ENCODE results near the gene B3GALT6.
A peak's percentile ranks its signal among the peaks of the same experiment; 100 is the strongest.

Gene B3GALT6

GRCh38 chr1:1239227-1239613, 7.2 kb downstream of the B3GALT6 start:
- Histone ChIP-seq H3K9me3 (ENCODE audit: control insufficient read depth in 5 of 5, low read length in 5 of 5) (no peaks in the 10 kb centered on the region), H3K4me1 (ENCODE audit: control insufficient read depth in 5 of 5, insufficient read depth in 5 of 5, low read length in 5 of 5) (peaks cover 0 to 11% (median 9%) of the 10 kb centered on the region in 5 donors), H3K4me3 (ENCODE audit: low read depth in 1 of 5, low read length in 5 of 5) (no peak overlapping the region), H3K9ac (ENCODE audit: low read length in 5 of 5) (no peak overlapping the region), H3K27me3 (ENCODE audit: control insufficient read depth in 5 of 5, insufficient read depth in 4 of 5, low read length in 5 of 5) (peaks cover 30 to 51% (median 36%) of the 10 kb centered on the region in 5 donors), H3K36me3 (ENCODE audit: control insufficient read depth in 5 of 5, insufficient read depth in 5 of 5, low read length in 5 of 5) (peaks cover 0 to 10% (median 5%) of the 10 kb centered on the region in 5 donors), H3K27ac (ENCODE audit: low read depth, low read length) (no peak overlapping the region)

GRCh38 chr1:1239614-1240347, 7.7 kb downstream of the B3GALT6 start:
- H3K36me3 ChIP-seq (ENCODE audit: control insufficient read depth in 5 of 5, insufficient read depth in 5 of 5, low read length in 5 of 5) = peaks cover 0 to 5% (median 0%) of the 10 kb centered on the region in 5 donors
- peaks cover 30 to 51% (median 36%) of the 10 kb centered on the region in 5 donors for H3K27me3 ChIP-seq (ENCODE audit: control insufficient read depth in 5 of 5, insufficient read depth in 4 of 5, low read length in 5 of 5)
- no peak overlapping the region for H3K9ac ChIP-seq (ENCODE audit: low read length in 5 of 5)
- no peak overlapping the region for H3K27ac ChIP-seq (ENCODE audit: low read depth, low read length)
- H3K9me3 ChIP-seq (ENCODE audit: control insufficient read depth in 5 of 5, low read length in 5 of 5) = no peaks in the 10 kb centered on the region
- H3K4me1 ChIP-seq (ENCODE audit: control insufficient read depth in 5 of 5, insufficient read depth in 5 of 5, low read length in 5 of 5) = peaks cover 0 to 12% (median 10%) of the 10 kb centered on the region in 5 donors
- no peak overlapping the region for H3K4me3 ChIP-seq (ENCODE audit: low read depth in 1 of 5, low read length in 5 of 5)

GRCh38 chr1:1240348-1240732, 8.3 kb downstream of the B3GALT6 start:
- H3K27me3 ChIP-seq (ENCODE audit: control insufficient read depth in 5 of 5, insufficient read depth in 4 of 5, low read length in 5 of 5) = peaks cover 31 to 52% (median 36%) of the 10 kb centered on the region in 5 donors
- peaks cover 0 to under 1% (median 0%) of the 10 kb centered on the region in 5 donors for H3K36me3 ChIP-seq (ENCODE audit: control insufficient read depth in 5 of 5, insufficient read depth in 5 of 5, low read length in 5 of 5)
- H3K9ac ChIP-seq (ENCODE audit: low read length in 5 of 5) = no peak overlapping the region
- H3K4me1 ChIP-seq (ENCODE audit: control insufficient read depth in 5 of 5, insufficient read depth in 5 of 5, low read length in 5 of 5) = peaks cover 0 to 12% (median 10%) of the 10 kb centered on the region in 5 donors
- H3K27ac ChIP-seq (ENCODE audit: low read depth, low read length) = no peak overlapping the region
- H3K4me3 ChIP-seq (ENCODE audit: low read depth in 1 of 5, low read length in 5 of 5) = no peak overlapping the region
- no peaks in the 10 kb centered on the region for H3K9me3 ChIP-seq (ENCODE audit: control insufficient read depth in 5 of 5, low read length in 5 of 5)

DNA sequence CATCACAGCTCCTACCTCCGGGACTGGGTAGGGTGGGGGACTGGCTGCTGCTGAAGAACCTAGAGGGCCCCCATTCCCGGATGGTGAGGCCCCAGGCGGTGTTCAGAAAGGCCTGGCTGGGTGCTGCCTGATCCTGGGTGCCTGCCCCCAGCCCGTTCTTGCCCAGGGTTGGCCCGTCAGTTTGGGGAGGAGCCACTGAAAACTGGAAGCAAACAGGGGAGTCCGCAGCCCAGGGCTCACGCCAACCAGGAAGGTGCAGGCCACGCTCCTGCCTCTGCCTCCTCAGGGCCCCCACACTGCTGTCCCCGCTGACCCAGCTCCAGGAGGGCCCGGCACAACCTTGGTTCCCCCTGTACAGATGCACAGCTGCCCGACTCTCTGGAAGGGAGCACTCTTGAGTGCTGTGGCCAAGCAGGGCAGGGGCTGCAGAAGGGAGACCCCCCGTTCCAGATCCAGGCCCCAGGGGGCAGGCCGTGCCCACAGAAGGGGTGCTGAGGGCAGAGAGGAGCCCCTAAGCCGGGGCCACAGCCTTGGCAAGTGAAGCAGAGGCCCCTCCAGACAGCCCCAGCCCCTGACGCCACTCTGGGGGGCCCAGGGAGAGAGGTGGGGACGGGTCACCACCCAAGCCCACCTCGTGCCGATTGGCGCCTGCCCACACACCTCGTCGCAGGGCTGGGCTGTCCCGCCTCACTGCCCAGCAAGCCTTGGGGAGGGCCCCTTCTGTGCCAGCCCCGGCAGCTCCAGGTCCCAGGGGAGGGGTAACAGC, 9.0 kb downstream of the B3GALT6 start:
- H3K27me3 ChIP-seq (ENCODE audit: control insufficient read depth in 5 of 5, insufficient read depth in 4 of 5, low read length in 5 of 5) = peaks cover 37 to 59% (median 42%) of the 10 kb centered on the region in 5 donors
- no peaks in the 10 kb centered on the region for H3K9me3 ChIP-seq (ENCODE audit: control insufficient read depth in 5 of 5, low read length in 5 of 5)
- H3K4me3 ChIP-seq (ENCODE audit: low read depth in 1 of 5, low read length in 5 of 5) = no peak overlapping the region
- no peak overlapping the region for H3K9ac ChIP-seq (ENCODE audit: low read length in 5 of 5)
- H3K4me1 ChIP-seq (ENCODE audit: control insufficient read depth in 5 of 5, insufficient read depth in 5 of 5, low read length in 5 of 5) = peaks cover 0 to 12% (median 10%) of the 10 kb centered on the region in 5 donors
- no peak overlapping the region for H3K27ac ChIP-seq (ENCODE audit: low read depth, low read length)
- H3K36me3 ChIP-seq (ENCODE audit: control insufficient read depth in 5 of 5, insufficient read depth in 5 of 5, low read length in 5 of 5) = no peaks in the 10 kb centered on the region

DNA sequence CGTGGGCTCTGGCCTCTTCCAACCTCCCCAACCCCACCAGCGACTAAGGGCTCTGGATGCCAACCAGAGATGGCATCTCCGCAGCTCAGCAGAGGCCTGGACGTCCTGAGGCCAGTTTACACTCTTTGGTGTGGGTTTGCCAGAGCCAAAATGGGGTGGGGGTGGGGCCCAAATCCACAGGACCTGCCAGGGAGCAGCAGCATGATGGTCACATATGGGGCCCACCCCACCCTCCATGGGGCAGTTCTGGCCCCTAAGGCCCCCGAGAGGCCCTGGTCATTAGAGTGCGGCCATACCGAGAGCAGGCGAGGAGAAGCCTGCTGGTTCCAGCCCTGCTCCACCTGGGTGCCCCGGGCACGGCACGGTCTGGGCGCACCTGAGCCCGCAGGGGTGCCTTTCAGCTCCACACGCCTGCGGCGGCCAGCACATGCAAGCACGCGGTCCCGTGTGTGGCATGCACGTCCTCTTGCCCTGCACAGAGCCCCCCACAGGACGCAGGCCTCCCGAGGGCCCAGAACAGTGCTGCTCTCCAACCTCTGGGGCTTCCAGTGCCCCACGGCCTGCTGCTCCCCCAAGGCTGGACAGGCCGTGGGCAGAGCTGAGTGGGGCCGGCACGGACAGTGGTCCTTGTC, 9.7 kb downstream of the B3GALT6 start:
- Histone ChIP-seq H3K4me3 (ENCODE audit: low read depth in 1 of 5, low read length in 5 of 5) (no peak overlapping the region), H3K9ac (ENCODE audit: low read length in 5 of 5) (no peak overlapping the region), H3K9me3 (ENCODE audit: control insufficient read depth in 5 of 5, low read length in 5 of 5) (no peaks in the 10 kb centered on the region), H3K36me3 (ENCODE audit: control insufficient read depth in 5 of 5, insufficient read depth in 5 of 5, low read length in 5 of 5) (no peaks in the 10 kb centered on the region), H3K27me3 (ENCODE audit: control insufficient read depth in 5 of 5, insufficient read depth in 4 of 5, low read length in 5 of 5) (peaks cover 40 to 58% (median 47%) of the 10 kb centered on the region in 5 donors), H3K27ac (ENCODE audit: low read depth, low read length) (no peak overlapping the region), H3K4me1 (ENCODE audit: control insufficient read depth in 5 of 5, insufficient read depth in 5 of 5, low read length in 5 of 5) (peaks cover 0 to 16% (median 9%) of the 10 kb centered on the region in 5 donors)

DNA sequence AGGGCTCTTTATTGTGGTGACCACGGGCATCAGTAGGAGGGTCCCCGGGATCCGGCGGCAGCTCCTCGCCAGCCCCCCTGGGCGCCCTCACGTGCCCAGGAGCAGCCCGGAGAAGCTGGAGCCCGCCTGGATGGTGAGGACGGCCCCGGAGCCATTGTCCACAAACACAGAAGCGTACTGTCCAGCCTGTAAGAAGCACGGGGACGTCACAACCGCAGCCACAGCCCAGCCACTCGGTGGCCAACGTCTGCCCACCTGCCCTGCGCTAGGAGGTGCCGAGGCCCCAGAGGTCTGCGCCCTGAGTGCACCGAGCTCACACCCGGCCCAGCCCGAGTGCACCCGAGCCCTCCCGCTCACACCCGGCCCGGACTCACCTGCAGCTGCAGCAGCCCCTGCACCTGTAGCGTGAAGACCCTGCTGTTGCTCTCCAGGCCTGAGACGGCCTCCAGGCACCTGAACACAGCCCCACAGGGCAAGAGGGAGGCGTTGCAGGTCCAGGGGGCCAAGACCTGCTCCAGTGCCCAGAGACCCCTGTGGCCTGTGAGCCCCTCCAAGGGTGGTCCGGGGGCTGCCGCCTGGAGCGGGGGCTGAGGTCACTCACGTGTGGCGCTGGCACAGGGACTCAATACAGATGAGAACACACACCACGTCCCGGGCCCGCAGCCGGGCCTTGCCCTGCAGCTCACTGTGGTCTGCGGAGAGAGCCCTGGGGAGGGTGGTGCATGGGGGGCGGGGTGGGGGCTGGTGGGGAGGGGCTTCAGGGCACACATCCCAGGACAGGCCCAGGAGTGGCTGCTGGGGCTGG, 10.6 kb downstream of the B3GALT6 start:
- H3K4me3 ChIP-seq (ENCODE audit: low read depth in 1 of 5, low read length in 5 of 5) = no peak overlapping the region
- H3K27ac ChIP-seq (ENCODE audit: low read depth, low read length) = no peak overlapping the region
- H3K9me3 ChIP-seq (ENCODE audit: control insufficient read depth in 5 of 5, low read length in 5 of 5) = no peaks in the 10 kb centered on the region
- no peaks in the 10 kb centered on the region for H3K36me3 ChIP-seq (ENCODE audit: control insufficient read depth in 5 of 5, insufficient read depth in 5 of 5, low read length in 5 of 5)
- no peak overlapping the region for H3K9ac ChIP-seq (ENCODE audit: low read length in 5 of 5)
- peaks cover 0 to 12% (median 0%) of the 10 kb centered on the region in 5 donors for H3K4me1 ChIP-seq (ENCODE audit: control insufficient read depth in 5 of 5, insufficient read depth in 5 of 5, low read length in 5 of 5)
- H3K27me3 ChIP-seq (ENCODE audit: control insufficient read depth in 5 of 5, insufficient read depth in 4 of 5, low read length in 5 of 5) = peaks cover 44 to 57% (median 47%) of the 10 kb centered on the region in 5 donors

GRCh38 chr1:1243266-1243660, 11.2 kb downstream of the B3GALT6 start:
- Histone ChIP-seq H3K9me3 (ENCODE audit: control insufficient read depth in 5 of 5, low read length in 5 of 5) (no peaks in the 10 kb centered on the region), H3K4me1 (ENCODE audit: control insufficient read depth in 5 of 5, insufficient read depth in 5 of 5, low read length in 5 of 5) (peaks cover 0 to 12% (median 0%) of the 10 kb centered on the region in 5 donors), H3K27me3 (ENCODE audit: control insufficient read depth in 5 of 5, insufficient read depth in 4 of 5, low read length in 5 of 5) (peaks cover 41 to 56% (median 46%) of the 10 kb centered on the region in 5 donors)

GRCh38 chr1:1243807-1244191, 11.8 kb downstream of the B3GALT6 start:
- no peak overlapping the region for H3K9ac ChIP-seq (ENCODE audit: low read length in 5 of 5)
- peak overlapping the region in 3 of 5 donors; percentile 22 to 37 (median 31) for H3K4me3 ChIP-seq (ENCODE audit: low read depth in 1 of 5, low read length in 5 of 5)
- H3K36me3 ChIP-seq (ENCODE audit: control insufficient read depth in 5 of 5, insufficient read depth in 5 of 5, low read length in 5 of 5) = no peaks in the 10 kb centered on the region
- H3K27me3 ChIP-seq (ENCODE audit: control insufficient read depth in 5 of 5, insufficient read depth in 4 of 5, low read length in 5 of 5) = peaks cover 36 to 52% (median 41%) of the 10 kb centered on the region in 5 donors
- H3K4me1 ChIP-seq (ENCODE audit: control insufficient read depth in 5 of 5, insufficient read depth in 5 of 5, low read length in 5 of 5) = peaks cover 0 to 12% (median 0%) of the 10 kb centered on the region in 5 donors
- no peak overlapping the region for H3K27ac ChIP-seq (ENCODE audit: low read depth, low read length)
- H3K9me3 ChIP-seq (ENCODE audit: control insufficient read depth in 5 of 5, low read length in 5 of 5) = no peaks in the 10 kb centered on the region

More at GRCh38 chr1:1243266-1243660, 11.2 kb downstream of the B3GALT6 start:
- Histone ChIP-seq H3K9ac (ENCODE audit: low read length in 5 of 5) (no peak overlapping the region), H3K27ac (ENCODE audit: low read depth, low read length) (no peak overlapping the region), H3K36me3 (ENCODE audit: control insufficient read depth in 5 of 5, insufficient read depth in 5 of 5, low read length in 5 of 5) (no peaks in the 10 kb centered on the region), H3K4me3 (ENCODE audit: low read depth in 1 of 5, low read length in 5 of 5) (no peak overlapping the region)

GRCh38 chr1:1244192-1244811, 12.3 kb downstream of the B3GALT6 start:
- Histone ChIP-seq H3K4me3 (ENCODE audit: low read depth in 1 of 5, low read length in 5 of 5) (peak overlapping the region in 3 of 5 donors; percentile 22 to 37 (median 31)), H3K4me1 (ENCODE audit: control insufficient read depth in 5 of 5, insufficient read depth in 5 of 5, low read length in 5 of 5) (peaks cover 0 to 12% (median 0%) of the 10 kb centered on the region in 5 donors), H3K27me3 (ENCODE audit: control insufficient read depth in 5 of 5, insufficient read depth in 4 of 5, low read length in 5 of 5) (peaks cover 31 to 47% (median 37%) of the 10 kb centered on the region in 5 donors), H3K36me3 (ENCODE audit: control insufficient read depth in 5 of 5, insufficient read depth in 5 of 5, low read length in 5 of 5) (no peaks in the 10 kb centered on the region), H3K27ac (ENCODE audit: low read depth, low read length) (no peak overlapping the region), H3K9ac (ENCODE audit: low read length in 5 of 5) (no peak overlapping the region), H3K9me3 (ENCODE audit: control insufficient read depth in 5 of 5, low read length in 5 of 5) (no peaks in the 10 kb centered on the region)

Data from subcutaneous abdominal adipose tissue (tissue), 5 donors.